Stomach (tissue), 9 donors: ENCODE measurements around the gene PCBP3. TPM values are rescaled to one million over a fixed set of nuclear protein-coding genes. Genes with fewer than 3 reads are reported as not detected.

Experiments
- DNase-seq, 2 donors: peaks; one replicate each; pipeline versions ENCODE4 v3.0.0 to v3.0.0-alpha.2; 2013 to 2019
- H3K27ac ChIP-seq, 5 donors: fragments of 200-600 bp in 4 of 5; sonication (generic) in 4 of 5; one replicate each; pipeline ENCODE4 v1.5.1; 2013 to 2019; ENCODE audit warnings: mild to moderate bottlenecking in 1 of 5, moderate library complexity in 1 of 5
- H3K27me3 ChIP-seq, 3 donors: fragments of 200-600 bp; sonication (generic); one replicate each; pipeline ENCODE4 v1.5.1; 2017 to 2019; ENCODE audit warnings: mixed run types in 1 of 3
- H3K36me3 ChIP-seq, 4 donors: fragments of 200-600 bp; sonication (generic); 1 replicate in 3 of 4; 2 replicates in 1 of 4; pipeline ENCODE4 v1.5.1; 2016 to 2019
- H3K4me1 ChIP-seq, 4 donors: fragments of 200-600 bp; sonication (generic); one replicate each; pipeline ENCODE4 v1.5.1; 2016 to 2019
- H3K4me3 ChIP-seq, 4 donors: fragments of 200-600 bp; sonication (generic) in 3 of 4; one replicate each; pipeline ENCODE4 v1.5.1; 2016 to 2019; ENCODE audit warnings: mild to moderate bottlenecking in 1 of 4
- H3K9me3 ChIP-seq, 4 donors: fragments of 200-600 bp; sonication (generic); one replicate each; pipeline ENCODE4 v1.5.1; 2016 to 2019
- CTCF ChIP-seq, 7 experiments: fragments of 450-650 bp in 4 of 7; fragments of 200-600 bp in 3 of 7; sonication (generic) in 3 of 7; IDR thresholded peaks; one replicate each; pipeline ENCODE4 v1.5.1; 2016 to 2019; ENCODE audit warnings: antibody characterized with exemption in 7 of 7, control low read depth in 2 of 7, mild to moderate bottlenecking in 1 of 7
- EP300 ChIP-seq: sonication (generic); formaldehyde crosslinking; IDR thresholded peaks from one replicate; pipeline ENCODE4 v1.6.1; 2017; ENCODE audit warnings: antibody characterized with exemption
- POLR2A ChIP-seq, 4 donors: fragments of 450-650 bp; IDR thresholded peaks; one replicate each; pipeline ENCODE4 v1.6.1; 2016; ENCODE audit warnings: antibody characterized with exemption in 4 of 4, control low read depth in 2 of 4, mild to moderate bottlenecking in 1 of 4, moderate library complexity in 1 of 4
- POLR2AphosphoS5 ChIP-seq, 3 donors: sonication (generic); formaldehyde crosslinking; IDR thresholded peaks; one replicate each; pipeline ENCODE4 v1.6.1; 2016; ENCODE audit warnings: antibody characterized with exemption in 3 of 3
- WGBS, 5 donors: extraction: QIAGEN DNeasy Blood & Tissue Kit in 3 of 5; methylation state at CpG; one replicate each; pipeline versions ENCODE4 v1.1.5 to v1.1.7; 2013 to 2018; 5-methylcytosine and 5-hydroxymethylcytosine counted together
- intact Hi-C: fragments of 100-400 bp; cut with DNase I; formaldehyde crosslinking; loops from one replicate; pipeline ENCODE4 v1.15.1; 2023; ENCODE audit warnings: low total_unique reads
- polyA plus RNA-seq, 3 donors: library from polyadenylated mRNA; stranded (reverse); fragments of 200-250 nt; gene quantifications; one replicate each; pipeline ENCODE4 v1.2.3, GENCODE V29; 2013
- total RNA-seq, 5 donors: library from RNA; depleted of rRNA; stranded (reverse); fragments of >200 nt; gene quantifications; one replicate each; pipeline versions ENCODE4 v1.1.0 to v1.2.3, GENCODE V29; 2014 to 2016
- donor health status: healthy with polysubstance abuse.
- donor health status: Bipolar disorder and iron deficiency.
- donor health status: healthy.

Gene PCBP3
- total and polyA plus RNA-seq, 8 donors, result 1.8 to 10.9 (median 3.3) TPM; not detected in 3

- 90 to 94% (median 92%) methylated on average over 13 of the region's 13 CpGs for WGBS, 5 donors
- intact Hi-C loops, result no loop called here
- no peaks in the 10 kb centered on the region for H3K4me1 ChIP-seq
- H3K36me3 ChIP-seq, result no peaks in the 10 kb centered on the region
- no peaks in the 10 kb centered on the region for H3K9me3 ChIP-seq
- H3K27me3 ChIP-seq, result no peaks in the 10 kb centered on the region
- no peak for DNase-seq
- H3K27ac ChIP-seq, result no peak overlapping the region
- no peak overlapping the region for H3K4me3 ChIP-seq
- TF ChIP-seq EP300, result no peak
- no peak for TF ChIP-seq CTCF (IDR thresholded peaks at IDR 0.05)
- no peak for TF ChIP-seq POLR2AphosphoS5 (IDR thresholded peaks at IDR 0.05)
- no peak for TF ChIP-seq POLR2A (IDR thresholded peaks at IDR 0.05)
These were observed 263.3 kb downstream of the PCBP3 start for GRCh38 chr21:45906859-45907258.

GRCh38 chr21:45908536-45909237 lies 265.2 kb downstream of the PCBP3 start:
- H3K36me3 ChIP-seq, result no peaks in the 10 kb centered on the region
- no peaks in the 10 kb centered on the region for H3K9me3 ChIP-seq
- 85 to 89% (median 86%) methylated on average over 25 to 27 of the region's 27 CpGs for WGBS, 5 donors
- DNase-seq, result no peak
- no peak overlapping the region for H3K27ac ChIP-seq
- H3K4me1 ChIP-seq, result no peaks in the 10 kb centered on the region
- no peak overlapping the region for H3K4me3 ChIP-seq
- intact Hi-C loops, result no loop called here
- no peaks in the 10 kb centered on the region for H3K27me3 ChIP-seq
- no peak for TF ChIP-seq CTCF (IDR thresholded peaks at IDR 0.05)
- no peak for TF ChIP-seq POLR2AphosphoS5 (IDR thresholded peaks at IDR 0.05)
- no peak for TF ChIP-seq EP300
- no peak for TF ChIP-seq POLR2A (IDR thresholded peaks at IDR 0.05)

GRCh38 chr21:45909238-45909988 lies 265.9 kb downstream of the PCBP3 start:
- no peak for TF ChIP-seq EP300
- no peak for TF ChIP-seq POLR2AphosphoS5 (IDR thresholded peaks at IDR 0.05)
- no peak for TF ChIP-seq POLR2A (IDR thresholded peaks at IDR 0.05)
- TF ChIP-seq CTCF (IDR thresholded peaks at IDR 0.05), result no peak
- H3K4me1 ChIP-seq, result no peaks in the 10 kb centered on the region
- H3K9me3 ChIP-seq, result no peaks in the 10 kb centered on the region
- H3K4me3 ChIP-seq, result no peak overlapping the region
- H3K27ac ChIP-seq, result no peak overlapping the region
- intact Hi-C loops, result no loop called here
- WGBS, 5 donors, result 79 to 93% (median 86%) methylated on average over 8 to 23 of the region's 23 CpGs
- no peaks in the 10 kb centered on the region for H3K36me3 ChIP-seq
- no peaks in the 10 kb centered on the region for H3K27me3 ChIP-seq
- no peak for DNase-seq

- intact Hi-C loops, result no loop called here
These were observed 266.6 kb downstream of the PCBP3 start for GRCh38 chr21:45910155-45910547.

More at GRCh38 chr21:45910155-45910547, 266.6 kb downstream of the PCBP3 start:
- Histone ChIP-seq H3K27me3 (no peaks in the 10 kb centered on the region), H3K9me3 (no peaks in the 10 kb centered on the region), H3K36me3 (no peaks in the 10 kb centered on the region), H3K4me3 (no peak overlapping the region), H3K4me1 (no peaks in the 10 kb centered on the region), H3K27ac (no peak overlapping the region)
- WGBS, 5 donors, result 38 to 55% (median 46%) methylated on average over 3 to 5 of the region's 5 CpGs
- DNase-seq, result no peak
- TF ChIP-seq POLR2A (IDR thresholded peaks at IDR 0.05) (no peak), EP300 (no peak), POLR2AphosphoS5 (IDR thresholded peaks at IDR 0.05) (no peak), CTCF (IDR thresholded peaks at IDR 0.05) (no peak)
